Activated naive CD4-positive, alpha-beta T cell treated with anti-CD3 and anti-CD28 coated beads, Interleukin-2, amount 50 U/mL, for 16 hours (primary cell): ENCODE results near the gene PRKD2.
"Not testable (repeated sequence)": the region's sequence is repeated elsewhere in the genome, so short reads cannot be mapped to it uniquely, and the experiment has no call there.

Experiments
- DNase-seq: peaks from one replicate; pipeline ENCODE4 v3.0.0-alpha.2; 2020

Gene PRKD2

GRCh38 chr19:46628970-46629369 lies 87.9 kb downstream of the PRKD2 start:
- not testable (repeated sequence) for DNase-seq

GRCh38 chr19:46626446-46626845 lies 90.5 kb downstream of the PRKD2 start:
- DNase-seq: no peak

GRCh38 chr19:46625731-46626130 lies 91.2 kb downstream of the PRKD2 start:
- DNase-seq: no peak

- no peak for DNase-seq
Observed at GRCh38 chr19:46624958-46625661, 91.8 kb downstream of the PRKD2 start, which contains the start of gene PTGIR. PTGIR (minus strand) TSS chr19:46625089; CDS start chr19:46624225, 864 bp downstream.
